NT2/D1 (cell line): ENCODE data around the gene LCP2.

Experiments used
- DNase-seq: peaks from one replicate; pipeline ENCODE4 v3.0.0-alpha.2; 2011; ENCODE audit warnings: low read depth, low spot score
- H3K27me3 ChIP-seq: 2 replicates; pipeline ENCODE4 v1.6.0; 2011; ENCODE audit warnings: mild to moderate bottlenecking; ENCODE audit not compliant: insufficient read length, insufficient read depth
- H3K36me3 ChIP-seq: 2 replicates; pipeline ENCODE4 v1.6.1; 2011; ENCODE audit warnings: mild to moderate bottlenecking, low read length, mixed read lengths; ENCODE audit not compliant: insufficient read depth, insufficient read length
- H3K4me1 ChIP-seq: 2 replicates; pipeline ENCODE4 v1.5.1; 2011; ENCODE audit not compliant: insufficient read depth, insufficient read length
- H3K4me3 ChIP-seq: 2 replicates; pipeline ENCODE4 v1.5.1; 2011; ENCODE audit warnings: low read depth; ENCODE audit not compliant: insufficient read length
- H3K9ac ChIP-seq: 2 replicates; pipeline ENCODE4 v1.6.0; 2011; ENCODE audit warnings: low read depth; ENCODE audit not compliant: insufficient read length
- H3K9me3 ChIP-seq: 2 replicates; pipeline ENCODE4 v1.5.1; 2011; ENCODE audit warnings: mild to moderate bottlenecking, low read length; ENCODE audit not compliant: insufficient read depth
- SUZ12 ChIP-seq: IDR thresholded peaks from 2 replicates; pipeline ENCODE4 v1.6.1; 2011; ENCODE audit not compliant: insufficient read length, insufficient read depth; ENCODE audit errors: extremely low read depth
- YY1 ChIP-seq: IDR thresholded peaks from 2 replicates; pipeline ENCODE4 v1.6.1; 2011; ENCODE audit not compliant: insufficient read length, insufficient read depth
- ZNF274 ChIP-seq: IDR thresholded peaks from 2 replicates; pipeline ENCODE4 v1.6.1; 2011; ENCODE audit warnings: mild to moderate bottlenecking, low read depth, low read length

Gene LCP2

DNA sequence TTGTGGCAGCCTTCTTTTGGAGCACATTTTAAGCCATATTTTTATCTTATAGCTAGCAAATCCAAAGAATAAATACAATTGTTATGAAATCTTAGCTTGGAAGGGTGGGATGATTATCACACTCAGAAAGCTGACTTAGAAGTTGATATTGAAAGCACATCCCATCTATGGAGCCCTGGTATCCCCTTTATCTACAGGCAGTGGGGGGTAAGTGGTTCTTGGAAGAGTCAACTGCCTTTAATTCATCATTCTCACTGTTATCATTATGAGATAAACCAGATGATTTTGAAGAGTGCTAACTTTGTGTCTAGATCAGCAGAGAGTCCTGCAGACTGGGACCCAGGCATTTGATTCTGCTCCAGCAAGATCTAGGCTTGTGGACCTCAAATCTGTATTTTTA is 3.0 kb downstream of the LCP2 start:
- Histone ChIP-seq H3K4me1 (no peaks in the 10 kb centered on the region), H3K36me3 (no peaks in the 10 kb centered on the region), H3K4me3 (no peak overlapping the region), H3K9me3 (peaks cover 9% of the 10 kb centered on the region; the same call in 1 of the 2 replicates), H3K9ac (no peak overlapping the region), H3K27me3 (no peaks in the 10 kb centered on the region)
- DNase-seq, result no peak
- no peak for TF ChIP-seq ZNF274
- TF ChIP-seq SUZ12, result no peak
- no peak for TF ChIP-seq YY1

DNA sequence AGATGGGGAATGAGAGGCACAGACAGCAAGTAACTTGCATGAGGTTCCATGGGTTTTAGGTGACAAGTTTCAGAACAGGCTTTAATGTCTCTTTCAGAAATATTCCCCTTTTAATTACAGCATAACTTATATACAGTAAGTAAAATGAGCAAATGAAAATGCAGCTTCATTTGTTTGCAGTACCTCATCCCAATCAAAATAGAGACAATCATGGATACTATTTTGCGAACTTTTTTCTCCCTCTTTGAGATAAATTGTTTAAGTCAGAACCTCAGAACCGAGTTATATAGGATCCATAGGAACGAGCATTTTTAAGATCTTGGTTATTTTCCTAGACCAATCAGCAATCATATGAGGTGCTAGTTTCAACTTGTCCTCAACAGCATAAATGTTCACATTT is 3.5 kb downstream of the LCP2 start:
- no peak for DNase-seq
- Histone ChIP-seq H3K9ac (no peak overlapping the region), H3K27me3 (no peaks in the 10 kb centered on the region), H3K9me3 (peaks cover 9% of the 10 kb centered on the region; the same call in 1 of the 2 replicates), H3K36me3 (no peaks in the 10 kb centered on the region), H3K4me3 (no peak overlapping the region), H3K4me1 (no peaks in the 10 kb centered on the region)
- TF ChIP-seq SUZ12 (no peak), YY1 (no peak), ZNF274 (no peak)

DNA sequence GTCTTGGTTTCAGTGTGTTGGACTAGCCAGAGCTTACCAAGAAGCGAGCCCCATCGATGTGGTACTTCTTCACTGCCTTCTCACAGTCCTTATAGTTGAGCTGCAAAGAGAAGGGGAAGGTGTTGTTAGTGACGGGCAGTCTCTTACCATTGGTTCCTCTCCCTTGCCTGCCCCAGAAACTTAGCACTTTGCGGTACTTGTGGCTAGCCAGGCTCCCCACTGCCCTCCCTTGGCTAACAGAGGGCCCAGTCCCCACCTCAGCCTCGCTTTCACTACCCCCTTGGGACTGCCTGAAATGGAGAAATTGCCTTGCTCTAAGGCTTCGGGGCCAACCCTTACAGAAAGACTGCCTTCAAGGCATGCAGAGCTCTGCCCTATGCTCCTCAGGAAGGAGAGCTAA is 4.3 kb downstream of the LCP2 start:
- Histone ChIP-seq H3K9ac (no peak overlapping the region), H3K36me3 (no peaks in the 10 kb centered on the region), H3K4me1 (no peaks in the 10 kb centered on the region), H3K4me3 (no peak overlapping the region), H3K9me3 (peaks cover 9% of the 10 kb centered on the region; the same call in 1 of the 2 replicates), H3K27me3 (no peaks in the 10 kb centered on the region)
- no peak for TF ChIP-seq YY1
- no peak for TF ChIP-seq ZNF274
- no peak for TF ChIP-seq SUZ12
- DNase-seq, result no peak

DNA sequence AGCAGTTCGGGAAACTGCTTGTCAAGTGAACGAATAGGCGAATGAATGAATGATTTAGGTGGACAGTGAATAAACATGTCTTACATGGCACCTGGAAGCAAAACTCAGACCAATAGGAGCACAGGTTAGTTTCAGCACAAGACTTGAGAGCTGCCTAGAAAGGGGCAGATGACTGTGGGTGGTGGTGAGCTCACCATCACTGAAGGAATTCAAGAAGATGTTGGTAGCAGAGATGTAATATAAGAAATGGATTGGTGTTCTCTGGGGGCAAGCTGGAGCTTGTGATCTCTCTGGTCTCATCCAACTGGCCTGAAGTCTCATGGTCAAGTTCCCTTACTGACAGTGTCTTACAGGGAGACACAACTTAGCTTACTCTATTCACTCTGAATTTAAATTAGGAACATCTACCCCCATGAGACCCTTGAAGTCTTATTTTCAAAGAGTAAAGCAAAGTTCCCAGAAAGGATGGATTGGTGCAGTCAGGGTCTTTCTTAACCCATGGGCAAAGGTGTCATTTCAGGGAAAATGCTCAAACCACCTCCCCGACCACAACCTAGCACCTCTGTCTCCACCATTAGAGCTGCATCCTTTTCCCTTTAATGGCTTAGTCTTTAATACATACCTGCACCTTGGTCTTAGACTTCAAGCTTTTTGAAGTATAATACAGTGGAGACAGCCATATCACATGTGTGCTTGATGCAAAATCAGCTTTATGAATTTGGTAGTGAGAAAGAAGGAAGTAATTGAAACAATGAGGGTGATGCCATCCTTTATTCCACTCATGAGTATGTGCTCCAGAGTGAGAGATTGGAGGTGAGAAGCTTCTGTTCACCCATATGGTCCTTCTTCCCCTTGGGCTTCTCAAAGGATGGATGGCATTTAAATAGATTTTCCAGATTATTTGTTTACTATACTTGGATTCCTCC is 5.1 kb downstream of the LCP2 start:
- no peak for TF ChIP-seq YY1
- TF ChIP-seq SUZ12, result no peak
- TF ChIP-seq ZNF274, result no peak
- Histone ChIP-seq H3K27me3 (no peaks in the 10 kb centered on the region), H3K36me3 (no peaks in the 10 kb centered on the region), H3K9me3 (peaks cover 9% of the 10 kb centered on the region; the same call in 1 of the 2 replicates), H3K4me3 (no peak overlapping the region), H3K4me1 (no peaks in the 10 kb centered on the region), H3K9ac (no peak overlapping the region)
- DNase-seq, result no peak

DNA sequence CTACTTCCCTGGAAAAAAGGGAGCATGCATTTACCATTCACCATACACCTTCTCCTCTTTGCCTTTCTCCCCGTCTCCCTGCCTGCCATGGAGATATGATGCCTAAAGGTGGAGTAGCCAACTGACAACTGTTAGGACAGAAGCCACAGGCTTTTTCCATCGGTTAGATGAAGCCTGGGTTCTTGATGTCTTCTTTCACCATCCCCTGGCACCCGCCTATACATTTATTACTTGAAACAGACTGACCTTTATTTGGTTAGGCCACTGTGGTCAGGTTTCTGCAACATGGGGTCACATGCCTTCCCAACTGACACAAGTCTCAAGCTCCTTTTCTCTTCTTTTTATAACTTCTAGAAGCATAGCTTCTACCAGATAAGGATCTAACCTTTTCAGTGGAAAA is 7.1 kb downstream of the LCP2 start:
- Histone ChIP-seq H3K36me3 (no peaks in the 10 kb centered on the region), H3K4me3 (no peak overlapping the region), H3K9me3 (peaks cover 26% of the 10 kb centered on the region), H3K27me3 (no peaks in the 10 kb centered on the region), H3K9ac (no peak overlapping the region), H3K4me1 (no peaks in the 10 kb centered on the region)
- no peak for DNase-seq
- TF ChIP-seq SUZ12 (no peak), ZNF274 (no peak), YY1 (no peak)

DNA sequence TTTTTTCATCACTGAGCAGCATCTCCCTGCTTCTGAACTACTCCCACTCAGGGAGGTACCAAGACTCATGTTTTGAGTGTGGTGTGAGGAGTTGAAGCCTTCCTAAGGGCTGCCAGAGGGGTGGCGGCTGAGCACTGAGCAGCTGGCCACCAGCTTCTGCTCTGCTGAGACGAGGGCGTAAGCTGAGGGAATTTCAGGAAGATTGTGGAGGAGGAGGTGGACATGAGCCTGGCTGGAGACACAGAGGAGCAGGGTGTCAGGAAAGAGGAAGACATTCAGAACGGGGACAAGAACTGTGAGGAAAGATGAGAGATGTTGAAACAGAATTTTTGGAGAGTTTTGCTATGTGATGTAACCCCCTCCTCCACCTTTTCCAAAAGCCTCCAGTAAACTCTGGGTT is 7.8 kb downstream of the LCP2 start:
- Histone ChIP-seq H3K4me3 (no peak overlapping the region), H3K9me3 (peaks cover 28% of the 10 kb centered on the region), H3K4me1 (no peaks in the 10 kb centered on the region), H3K27me3 (no peaks in the 10 kb centered on the region), H3K36me3 (no peaks in the 10 kb centered on the region), H3K9ac (no peak overlapping the region)
- DNase-seq, result no peak
- TF ChIP-seq ZNF274, result no peak
- TF ChIP-seq SUZ12, result no peak
- no peak for TF ChIP-seq YY1

DNA sequence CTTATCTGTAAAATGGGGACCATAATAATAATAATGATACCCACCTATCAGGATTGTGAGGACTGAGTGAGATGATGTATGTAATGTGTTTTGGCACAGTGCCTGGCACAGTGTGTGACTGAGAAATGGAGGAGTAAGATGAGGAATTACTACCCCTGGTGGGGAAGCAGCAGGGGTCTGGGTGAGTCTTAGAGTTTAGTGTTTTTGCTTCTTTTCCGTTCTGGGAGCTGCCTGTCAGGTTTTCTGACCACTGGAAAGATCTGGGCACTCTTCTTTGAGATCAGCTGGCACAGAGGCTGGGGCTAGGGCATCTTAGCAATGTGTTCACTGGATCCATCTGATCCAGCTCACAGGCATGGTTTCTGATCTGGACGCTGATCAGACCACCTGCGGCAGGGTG is 8.5 kb downstream of the LCP2 start:
- H3K9ac ChIP-seq, result no peak overlapping the region
- no peak for DNase-seq
- H3K4me3 ChIP-seq, result no peak overlapping the region
- peaks cover 33% of the 10 kb centered on the region for H3K9me3 ChIP-seq
- H3K4me1 ChIP-seq, result no peaks in the 10 kb centered on the region
- H3K27me3 ChIP-seq, result no peaks in the 10 kb centered on the region
- TF ChIP-seq ZNF274, result no peak
- TF ChIP-seq YY1, result no peak
- no peak for TF ChIP-seq SUZ12
- no peaks in the 10 kb centered on the region for H3K36me3 ChIP-seq
